CD4-positive, alpha-beta T cell treated with Interleukin-4 for 1 hour (primary cell): ENCODE measurements around the gene SDCCAG8.

ENCODE experiments used
- DNase-seq, 2 donors: peaks; one replicate each; pipeline ENCODE4 v3.0.0-alpha.2; 2020 to 2022

The SDCCAG8 gene

DNA sequence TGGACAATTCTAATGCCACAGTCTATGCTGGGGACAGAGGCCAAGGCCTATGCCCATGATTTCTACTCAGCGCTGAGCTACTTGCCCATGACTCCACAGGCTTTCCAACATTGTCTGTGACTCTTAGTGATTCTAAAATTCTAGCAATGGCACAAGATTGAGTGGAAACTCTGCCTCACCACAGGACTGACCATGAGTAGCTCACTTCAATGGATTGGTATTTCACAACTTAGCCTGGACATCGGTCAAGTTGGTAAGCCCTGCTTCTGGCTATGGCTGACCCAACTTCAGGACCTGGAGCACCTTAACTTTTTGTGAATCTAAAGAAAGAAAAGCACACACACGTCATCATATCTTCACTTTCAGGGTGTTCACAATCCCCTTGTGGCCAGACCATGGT is 255.1 kb downstream of the SDCCAG8 start:
- no peak for DNase-seq

GRCh38 chr1:243513726-243514491 is 258.1 kb downstream of the SDCCAG8 start:
- no peak for DNase-seq

DNA sequence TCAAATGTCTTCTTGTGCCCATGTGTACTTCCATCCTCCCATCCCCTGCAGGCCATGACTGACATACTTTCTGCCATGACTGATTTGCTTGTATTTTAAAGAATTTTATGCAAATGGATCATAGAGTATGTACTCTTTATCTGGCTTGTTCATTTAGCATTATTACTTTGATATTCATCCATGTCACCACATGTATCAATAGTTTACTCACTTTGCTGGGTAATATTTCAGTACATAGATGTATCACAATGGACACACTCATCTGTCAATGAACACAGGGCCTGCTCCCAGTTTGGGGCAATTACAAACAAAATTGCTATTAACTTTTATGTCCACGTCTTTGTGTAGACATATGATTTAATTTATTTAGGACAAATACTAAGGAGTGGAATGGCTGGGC is 259.1 kb downstream of the SDCCAG8 start:
- no peak for DNase-seq

DNA sequence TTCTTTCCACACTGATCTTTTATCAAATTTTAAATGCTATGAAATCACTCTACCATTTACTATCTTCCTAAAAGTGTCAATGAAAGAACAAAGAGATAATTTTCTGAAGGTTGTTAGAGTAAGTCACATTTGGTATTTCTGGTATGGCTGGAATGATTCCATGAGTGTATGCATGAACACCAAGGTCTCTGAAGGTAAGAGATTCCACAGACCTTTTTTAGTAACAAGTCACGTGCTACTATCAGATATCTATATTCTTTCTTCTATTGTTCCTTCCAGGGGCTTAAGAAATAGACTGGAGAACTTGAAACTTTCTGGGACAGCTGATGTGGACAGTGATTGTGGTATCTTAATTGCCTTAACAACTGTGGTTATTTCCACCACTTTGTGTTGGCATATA is 265.0 kb downstream of the SDCCAG8 start:
- no peak for DNase-seq

GRCh38 chr1:243523766-243524165 is 267.9 kb downstream of the SDCCAG8 start:
- DNase-seq = no peak

DNA sequence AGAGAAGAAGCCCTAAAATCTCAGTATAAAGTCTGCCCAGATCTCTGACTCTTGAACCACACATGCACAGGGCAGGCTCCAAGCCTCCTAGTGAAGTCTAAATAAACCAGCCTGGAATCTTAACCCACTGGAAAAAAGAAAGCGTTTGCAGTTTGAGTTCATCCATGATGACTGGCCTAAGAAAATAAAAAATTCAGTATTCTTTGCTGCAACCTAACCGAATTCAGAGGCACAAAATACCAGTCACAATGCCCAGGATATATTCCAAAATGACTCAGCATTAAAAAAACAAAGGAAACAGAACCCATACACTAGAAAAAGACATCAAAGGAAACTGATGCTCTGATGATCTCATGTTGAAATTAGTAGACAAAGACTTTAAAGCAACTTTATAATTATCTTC is 269.2 kb downstream of the SDCCAG8 start:
- DNase-seq = no peak

DNA sequence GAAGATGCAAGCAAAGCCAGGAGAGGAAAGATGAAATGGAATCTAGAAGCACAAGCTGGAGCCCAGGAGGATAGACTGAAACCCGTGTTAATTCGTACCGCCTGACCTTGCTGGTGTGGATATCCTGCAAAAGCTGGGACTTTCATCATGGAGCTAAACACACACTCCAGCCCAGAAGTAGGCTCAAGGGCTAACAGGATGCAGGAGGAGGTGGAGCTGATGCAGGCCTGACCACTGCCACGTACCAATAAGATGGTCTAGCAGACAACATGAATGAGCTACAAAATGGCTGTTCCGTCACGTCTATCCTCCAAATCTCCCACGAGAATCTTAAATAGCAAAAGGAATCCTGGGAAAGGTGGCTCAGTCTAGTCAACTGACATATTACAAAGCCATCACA is 270.3 kb downstream of the SDCCAG8 start:
- DNase-seq = no peak

- DNase-seq = no peak
Observed at GRCh38 chr1:243528459-243529121, 272.7 kb downstream of the SDCCAG8 start.

DNA sequence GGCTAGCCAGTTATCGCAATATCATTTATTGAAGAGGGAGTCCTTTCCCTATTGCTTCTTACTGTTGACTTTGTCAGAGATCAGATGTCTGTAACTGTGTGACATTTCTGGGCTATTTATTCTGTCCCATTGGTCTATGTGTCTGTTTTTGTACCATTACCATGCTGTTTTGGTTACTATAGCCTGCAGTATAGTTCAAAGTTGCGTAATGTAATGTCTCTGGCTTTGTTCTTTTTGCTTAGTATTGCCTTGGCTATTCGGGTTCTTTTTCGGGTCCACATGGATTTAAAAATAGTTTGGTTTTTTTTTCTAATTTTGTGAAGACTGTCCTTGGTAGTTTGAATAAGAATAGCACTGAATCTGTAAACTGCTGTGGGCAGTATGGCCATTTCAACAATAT is 273.7 kb downstream of the SDCCAG8 start:
- no peak for DNase-seq

GRCh38 chr1:243535014-243535413 is 279.2 kb downstream of the SDCCAG8 start:
- DNase-seq = no peak

DNA sequence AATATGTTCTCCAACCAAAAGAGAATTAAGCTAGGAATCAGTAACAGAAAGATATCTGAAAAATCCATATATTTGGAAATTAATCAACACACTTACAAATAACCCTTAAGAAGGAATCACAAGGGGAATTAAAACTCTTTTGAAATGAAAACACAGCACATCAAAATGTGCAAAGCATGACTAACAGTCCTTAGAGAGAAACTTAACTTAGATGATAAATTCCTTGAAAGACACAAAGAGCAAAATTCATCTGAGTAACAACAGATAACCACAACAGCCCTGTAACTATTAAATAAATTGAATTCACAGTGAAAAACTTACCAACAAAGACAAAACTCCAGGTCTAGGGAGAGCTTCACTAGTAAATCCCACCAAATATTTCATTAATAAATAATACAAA is 283.8 kb downstream of the SDCCAG8 start:
- no peak for DNase-seq

- no peak for DNase-seq
Observed at GRCh38 chr1:243542739-243543415, 287.0 kb downstream of the SDCCAG8 start.

- no peak for DNase-seq
Observed at GRCh38 chr1:243543501-243543900, 287.7 kb downstream of the SDCCAG8 start.

DNA sequence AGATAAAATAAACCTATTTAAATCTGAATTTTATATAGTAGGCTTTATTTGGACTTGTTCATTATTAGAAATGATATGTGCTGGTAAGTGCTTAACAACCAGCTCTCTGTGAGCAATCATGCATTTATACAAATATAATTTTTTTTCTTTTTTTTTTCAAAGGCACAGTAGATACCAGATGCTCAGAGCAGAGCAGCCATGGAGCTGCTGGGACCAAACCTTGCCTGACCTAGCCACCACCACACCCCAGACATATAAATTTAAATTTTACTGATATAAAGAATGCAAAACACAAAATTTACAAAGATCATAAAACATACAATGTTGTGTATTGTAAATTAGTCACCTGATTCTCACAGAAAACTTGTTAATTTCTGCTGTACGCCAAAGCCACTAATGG is 290.6 kb downstream of the SDCCAG8 start:
- no peak for DNase-seq

DNA sequence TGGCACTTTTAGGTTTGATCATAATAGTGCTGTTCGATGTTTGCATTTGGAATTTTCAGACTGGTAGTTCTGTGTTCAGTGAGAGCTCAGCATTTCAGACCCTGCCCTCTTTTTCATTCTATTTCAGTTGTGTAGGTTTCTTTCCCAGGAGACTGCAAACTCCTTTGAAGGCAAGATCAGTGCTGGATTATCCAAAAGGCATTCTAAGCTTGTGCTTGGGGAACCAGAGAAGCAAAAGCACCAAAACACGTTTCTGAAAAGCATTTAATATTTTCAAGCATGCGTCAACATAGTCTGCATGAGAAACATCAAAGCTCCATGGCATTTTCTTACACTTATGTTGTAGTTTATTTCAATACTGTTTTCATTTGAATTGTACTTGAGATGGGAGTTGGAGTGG is 292.1 kb downstream of the SDCCAG8 start:
- no peak for DNase-seq

DNA sequence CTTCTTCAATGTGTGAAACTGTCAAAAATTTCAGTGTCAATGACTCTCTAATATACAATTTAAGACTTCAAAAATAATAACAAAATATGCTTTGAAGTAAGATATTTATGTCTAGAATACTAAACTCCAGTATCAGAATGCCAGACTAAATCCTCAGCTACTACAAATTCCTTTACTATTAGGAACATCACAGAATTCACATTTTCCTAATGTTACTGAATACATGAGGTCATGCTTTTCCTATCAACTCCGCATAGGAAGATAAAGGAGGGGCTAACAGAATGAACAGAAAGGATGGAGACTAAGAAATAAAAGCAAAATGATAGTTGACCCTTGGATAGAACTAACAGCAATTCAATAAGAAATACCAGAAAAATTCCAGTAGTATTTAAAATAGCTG is 292.7 kb downstream of the SDCCAG8 start:
- DNase-seq = no peak

DNA sequence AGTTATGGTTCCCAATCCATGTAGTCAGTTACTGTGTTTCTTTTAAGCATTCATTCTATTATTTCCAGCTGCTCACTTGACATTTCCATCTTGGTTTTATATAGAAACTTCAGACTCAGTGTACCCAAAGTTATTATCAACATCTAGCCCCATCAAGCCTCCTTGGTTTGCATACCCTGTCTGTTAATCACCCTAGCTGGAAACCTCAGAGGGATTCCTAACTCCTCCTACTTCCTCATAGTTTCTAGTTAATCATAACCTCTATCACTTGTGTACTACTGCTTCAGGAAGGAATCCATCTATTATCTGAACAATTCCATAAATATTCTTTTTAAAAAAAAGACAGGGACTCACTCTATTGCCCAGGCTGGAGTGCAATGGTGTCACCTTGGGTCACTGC is 293.3 kb downstream of the SDCCAG8 start:
- no peak for DNase-seq
